ENCODE results near the gene NXPE1.

DNA sequence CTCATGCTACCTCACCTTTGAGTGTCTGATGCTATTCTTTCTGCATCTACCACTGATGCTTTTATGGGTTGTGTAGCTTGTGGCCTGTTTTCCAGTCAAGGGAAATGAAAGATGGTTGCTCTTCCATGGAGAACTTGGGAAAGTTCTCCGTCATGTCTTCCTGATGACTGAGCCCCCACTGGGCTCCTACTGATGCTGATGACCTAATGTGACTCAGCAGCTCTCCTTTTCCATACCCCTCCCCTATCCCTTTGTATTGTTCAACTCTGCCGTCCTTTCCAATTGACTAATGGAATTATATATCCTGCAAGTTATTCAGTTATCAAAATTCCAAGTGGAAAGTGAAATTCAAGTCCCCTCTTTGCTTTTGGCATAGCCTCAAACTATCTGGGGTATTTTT, 75.8 kb downstream of the NXPE1 start:
- TF ChIP-seq, protein P1, sequence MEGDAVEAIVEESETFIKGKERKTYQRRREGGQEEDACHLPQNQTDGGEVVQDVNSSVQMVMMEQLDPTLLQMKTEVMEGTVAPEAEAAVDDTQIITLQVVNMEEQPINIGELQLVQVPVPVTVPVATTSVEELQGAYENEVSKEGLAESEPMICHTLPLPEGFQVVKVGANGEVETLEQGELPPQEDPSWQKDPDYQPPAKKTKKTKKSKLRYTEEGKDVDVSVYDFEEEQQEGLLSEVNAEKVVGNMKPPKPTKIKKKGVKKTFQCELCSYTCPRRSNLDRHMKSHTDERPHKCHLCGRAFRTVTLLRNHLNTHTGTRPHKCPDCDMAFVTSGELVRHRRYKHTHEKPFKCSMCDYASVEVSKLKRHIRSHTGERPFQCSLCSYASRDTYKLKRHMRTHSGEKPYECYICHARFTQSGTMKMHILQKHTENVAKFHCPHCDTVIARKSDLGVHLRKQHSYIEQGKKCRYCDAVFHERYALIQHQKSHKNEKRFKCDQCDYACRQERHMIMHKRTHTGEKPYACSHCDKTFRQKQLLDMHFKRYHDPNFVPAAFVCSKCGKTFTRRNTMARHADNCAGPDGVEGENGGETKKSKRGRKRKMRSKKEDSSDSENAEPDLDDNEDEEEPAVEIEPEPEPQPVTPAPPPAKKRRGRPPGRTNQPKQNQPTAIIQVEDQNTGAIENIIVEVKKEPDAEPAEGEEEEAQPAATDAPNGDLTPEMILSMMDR (IDR thresholded peaks at IDR 0.05): no peak
- no peak for TF ChIP-seq EZH2 (IDR thresholded peaks at IDR 0.05; ENCODE audit: borderline replicate concordance, insufficient read depth, low read depth, low read length, poor library complexity, severe bottlenecking)

All from B cell (primary cell).